ENCODE results near the gene WDR91. TPM values are rescaled to one million over a fixed set of nuclear protein-coding genes. Genes with fewer than 3 reads are reported as not detected.

Gene WDR91
- total RNA-seq, 1 experiment from 2014 or later = 7.0 TPM

- H3K4me3 ChIP-seq (ENCODE audit: low read depth, low read length, poor library complexity, severe bottlenecking) = no peak overlapping the region
- no peak for DNase-seq (ENCODE audit: low spot score)
- H3K4me1 ChIP-seq (ENCODE audit: insufficient read depth, low read length, poor library complexity, severe bottlenecking) = no peaks in the 10 kb centered on the region
- TF ChIP-seq EZH2 (IDR thresholded peaks at IDR 0.05; ENCODE audit: borderline replicate concordance, low read depth, low read length, poor library complexity, severe bottlenecking) (no peak), CTCF (conservative IDR thresholded peaks at IDR 0.05; ENCODE audit: low read depth, low read length) (no peak)
- no peak overlapping the region for H3K27ac ChIP-seq (ENCODE audit: low read depth, low read length, poor library complexity, severe bottlenecking)
- ChIA-PET CTCF (no interaction called here), POLR2A (ENCODE audit: low non-redundant PET) (no interaction called here)
- intact Hi-C loops (cut with micrococcal nuclease; ENCODE audit: unreplicated experiment) = no loop called here
- no peaks in the 10 kb centered on the region for H3K27me3 ChIP-seq (replicated peaks; ENCODE audit: insufficient read depth, low read depth, low read length, poor library complexity)
- no TSS peak for BruUV-seq (replicated peaks)
- no peaks in the 10 kb centered on the region for H3K9me3 ChIP-seq (ENCODE audit: low read depth, low read length, poor library complexity, severe bottlenecking)
- H3K36me3 ChIP-seq (ENCODE audit: insufficient read depth, low read length, poor library complexity, severe bottlenecking) = no peaks in the 10 kb centered on the region
Observed at GRCh38 chr7:135209225-135209834, 2.0 kb downstream of the WDR91 start.

GRCh38 chr7:135208102-135208793 lies 3.1 kb downstream of the WDR91 start:
- Histone ChIP-seq H3K27ac (ENCODE audit: low read depth, low read length, poor library complexity, severe bottlenecking) (no peak overlapping the region), H3K27me3 (replicated peaks; ENCODE audit: insufficient read depth, low read depth, low read length, poor library complexity) (no peaks in the 10 kb centered on the region), H3K9me3 (ENCODE audit: low read depth, low read length, poor library complexity, severe bottlenecking) (no peaks in the 10 kb centered on the region), H3K4me3 (ENCODE audit: low read depth, low read length, poor library complexity, severe bottlenecking) (no peak overlapping the region), H3K36me3 (ENCODE audit: insufficient read depth, low read length, poor library complexity, severe bottlenecking) (no peaks in the 10 kb centered on the region), H3K4me1 (ENCODE audit: insufficient read depth, low read length, poor library complexity, severe bottlenecking) (no peaks in the 10 kb centered on the region)
- intact Hi-C loops (cut with micrococcal nuclease; ENCODE audit: unreplicated experiment) = no loop called here
- ChIA-PET CTCF (no interaction called here), POLR2A (ENCODE audit: low non-redundant PET) (no interaction called here)
- BruUV-seq (replicated peaks) = no TSS peak
- TF ChIP-seq EZH2 (IDR thresholded peaks at IDR 0.05; ENCODE audit: borderline replicate concordance, low read depth, low read length, poor library complexity, severe bottlenecking) (no peak), CTCF (conservative IDR thresholded peaks at IDR 0.05; ENCODE audit: low read depth, low read length) (no peak)
- no peak for DNase-seq (ENCODE audit: low spot score)

GRCh38 chr7:135207406-135208101 lies 3.8 kb downstream of the WDR91 start:
- ChIA-PET CTCF (no interaction called here), POLR2A (ENCODE audit: low non-redundant PET) (no interaction called here)
- DNase-seq (ENCODE audit: low spot score) = no peak
- Histone ChIP-seq H3K27ac (ENCODE audit: low read depth, low read length, poor library complexity, severe bottlenecking) (no peak overlapping the region), H3K36me3 (ENCODE audit: insufficient read depth, low read length, poor library complexity, severe bottlenecking) (no peaks in the 10 kb centered on the region), H3K27me3 (replicated peaks; ENCODE audit: insufficient read depth, low read depth, low read length, poor library complexity) (no peaks in the 10 kb centered on the region), H3K9me3 (ENCODE audit: low read depth, low read length, poor library complexity, severe bottlenecking) (no peaks in the 10 kb centered on the region), H3K4me1 (ENCODE audit: insufficient read depth, low read length, poor library complexity, severe bottlenecking) (no peaks in the 10 kb centered on the region), H3K4me3 (ENCODE audit: low read depth, low read length, poor library complexity, severe bottlenecking) (no peak overlapping the region)
- intact Hi-C loops (cut with micrococcal nuclease; ENCODE audit: unreplicated experiment) = no loop called here
- TF ChIP-seq CTCF (conservative IDR thresholded peaks at IDR 0.05; ENCODE audit: low read depth, low read length) (no peak), EZH2 (IDR thresholded peaks at IDR 0.05; ENCODE audit: borderline replicate concordance, low read depth, low read length, poor library complexity, severe bottlenecking) (no peak)
- BruUV-seq (replicated peaks) = no TSS peak

All from A673 (cell line).